Stimulated activated CD8-positive, alpha-beta memory T cell treated with anti-CD3 and anti-CD28 coated beads, Interleukin-15, amount 100 ng/mL, for 1 hour (primary cell): ENCODE measurements around the gene ASB18.
"Not testable (repeated sequence)": the region's sequence is repeated elsewhere in the genome, so short reads cannot be mapped to it uniquely, and the experiment has no call there.

ENCODE experiments used
- DNase-seq: peaks from one replicate; pipeline ENCODE4 v3.0.0-alpha.2; 2020; ENCODE audit warnings: low read depth

ASB18 gene

GRCh38 chr2:236286873-236287545 lies 22.8 kb upstream of the ASB18 start:
- no peak for DNase-seq

- DNase-seq = no peak
These were observed 20.0 kb upstream of the ASB18 start for GRCh38 chr2:236284208-236284607.

DNA sequence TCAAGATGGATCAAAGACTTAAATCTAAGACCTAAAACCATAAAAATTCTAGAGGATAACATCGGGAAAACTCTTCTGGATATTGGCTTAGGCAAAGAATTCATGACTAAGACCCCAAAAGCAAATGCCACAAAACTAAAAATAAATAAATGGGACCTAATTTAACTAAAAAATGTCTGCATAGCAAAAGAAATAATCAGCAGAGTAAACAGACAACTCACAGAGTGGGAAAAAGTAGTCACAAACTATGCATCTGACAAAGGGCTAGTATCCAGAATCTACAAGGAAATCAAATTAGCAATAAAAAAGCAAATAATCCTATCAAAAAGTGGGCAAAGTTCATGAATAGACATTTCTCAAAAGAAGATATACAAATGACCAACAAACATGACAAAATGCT lies 18.2 kb upstream of the ASB18 start:
- no peak for DNase-seq

GRCh38 chr2:236281423-236281822 lies 17.2 kb upstream of the ASB18 start:
- no peak for DNase-seq

DNA sequence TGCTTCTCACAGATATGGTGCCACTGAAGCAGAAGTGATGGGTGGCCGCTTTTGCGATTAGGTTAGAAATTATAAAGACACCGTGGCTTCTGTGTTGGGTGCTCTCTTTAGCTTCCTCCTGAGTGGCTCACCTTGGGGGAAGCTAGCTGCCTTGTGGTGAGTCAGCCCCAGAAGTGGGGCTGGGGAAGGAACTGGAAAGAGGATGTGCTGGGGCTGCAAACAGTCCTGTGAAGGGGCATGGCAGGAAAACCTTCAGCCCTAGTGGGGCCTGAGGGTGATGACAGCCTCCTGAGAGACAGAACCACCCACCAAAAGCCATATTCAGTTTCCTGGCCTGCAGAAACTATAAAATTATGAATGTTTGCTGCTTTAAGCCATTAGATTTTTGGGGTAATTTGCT lies 8.9 kb upstream of the ASB18 start:
- no peak for DNase-seq

DNA sequence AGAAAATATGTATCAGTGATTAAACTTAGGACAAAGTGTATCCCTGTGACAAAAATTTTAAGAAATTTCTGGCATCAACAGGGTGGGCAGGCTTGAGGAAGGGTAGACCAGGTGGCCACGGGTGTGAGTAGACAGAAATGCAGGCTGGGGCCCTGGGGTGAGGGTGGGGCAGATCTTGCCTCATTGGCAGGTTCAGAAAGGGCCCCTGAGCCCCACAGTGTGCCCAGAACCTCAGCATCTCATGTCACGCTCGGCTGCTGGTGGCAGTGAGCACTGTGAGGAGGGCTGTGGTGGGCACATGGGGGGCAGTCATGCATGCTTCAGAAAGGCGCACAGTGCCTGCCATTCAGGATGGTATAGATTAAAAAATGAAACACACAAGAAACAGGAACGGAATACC lies 7.6 kb upstream of the ASB18 start:
- no peak for DNase-seq

GRCh38 chr2:236269876-236270275 lies 5.7 kb upstream of the ASB18 start:
- DNase-seq = not testable (repeated sequence)

- no peak for DNase-seq
These were observed 1.5 kb upstream of the ASB18 start for GRCh38 chr2:236265675-236266074.

GRCh38 chr2:236262238-236262637 lies 2.0 kb downstream of the ASB18 start:
- DNase-seq = no peak

- no peak for DNase-seq
These were observed 2.8 kb downstream of the ASB18 start for GRCh38 chr2:236261452-236261851.

GRCh38 chr2:236259371-236259770 lies 4.8 kb downstream of the ASB18 start:
- no peak for DNase-seq

DNA sequence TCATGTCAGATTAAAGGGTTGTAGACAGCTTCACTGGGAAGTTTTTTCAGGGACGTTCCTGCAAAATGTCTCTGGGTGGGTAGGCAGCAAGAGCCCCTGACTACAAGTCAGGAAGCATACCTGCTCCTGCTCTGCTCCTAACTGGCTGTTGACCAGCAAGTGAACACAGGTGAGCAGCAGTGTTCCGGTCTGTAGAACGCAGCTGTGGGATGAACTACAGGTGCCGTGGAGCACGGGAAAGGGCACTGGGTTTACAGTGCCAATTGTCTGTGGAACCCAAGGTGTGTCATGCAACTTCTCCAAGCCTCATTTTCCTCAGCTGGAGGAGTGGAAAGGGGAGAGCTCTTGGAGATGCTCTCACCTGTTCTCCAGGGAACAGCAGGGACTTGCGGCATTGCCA lies 6.6 kb downstream of the ASB18 start:
- DNase-seq = no peak

- DNase-seq = no peak
These were observed 7.1 kb downstream of the ASB18 start for GRCh38 chr2:236257136-236257535.

DNA sequence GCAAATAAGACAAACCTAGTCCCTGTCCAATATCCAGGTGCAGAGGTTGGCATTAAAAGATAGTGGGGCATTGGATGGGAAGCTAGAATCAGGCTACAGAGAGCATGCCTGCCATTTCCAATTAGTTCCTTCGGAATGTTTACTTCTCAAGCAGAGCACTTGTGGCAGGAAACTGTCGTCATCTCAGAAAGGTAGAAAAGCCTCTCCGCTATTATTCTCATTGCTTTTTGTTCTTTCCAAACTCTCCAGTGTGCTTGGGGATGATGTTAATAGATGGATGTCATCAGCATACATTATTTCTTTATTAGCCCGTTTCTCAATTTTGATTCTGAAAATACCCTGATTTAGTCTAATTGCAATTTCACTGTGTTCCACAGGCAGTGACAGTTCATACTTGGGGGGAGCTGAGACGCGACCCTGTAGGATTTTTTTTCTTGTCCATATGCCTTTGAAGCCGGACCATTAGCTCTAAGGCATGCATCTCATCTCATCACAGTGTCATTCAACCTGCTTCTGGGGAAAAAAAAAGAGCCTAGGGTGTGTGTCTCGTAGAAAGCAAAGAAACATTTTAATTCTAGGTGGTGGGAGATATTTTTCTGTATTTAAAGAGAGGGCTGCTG lies 7.7 kb downstream of the ASB18 start:
- DNase-seq = no peak

DNA sequence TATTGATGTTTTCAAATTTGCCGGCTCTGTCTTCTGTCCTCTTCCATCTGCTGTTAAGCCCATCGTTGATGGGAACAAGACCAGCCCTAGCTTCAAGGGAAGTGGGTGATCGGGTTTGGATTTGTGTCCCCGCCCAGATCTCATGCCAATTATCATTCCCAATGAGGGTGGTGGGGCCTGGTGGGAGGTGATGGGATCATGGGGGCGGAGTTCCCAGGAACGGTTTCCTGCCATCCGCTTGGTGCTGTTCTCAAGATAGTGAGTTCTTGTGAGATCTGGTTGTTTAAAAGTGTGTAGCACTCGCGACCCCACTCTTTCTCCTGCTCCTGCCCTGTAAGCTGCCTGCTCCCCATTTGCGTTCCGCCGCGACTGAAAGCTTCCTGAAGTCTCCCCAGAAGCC lies 9.5 kb downstream of the ASB18 start:
- DNase-seq = no peak

DNA sequence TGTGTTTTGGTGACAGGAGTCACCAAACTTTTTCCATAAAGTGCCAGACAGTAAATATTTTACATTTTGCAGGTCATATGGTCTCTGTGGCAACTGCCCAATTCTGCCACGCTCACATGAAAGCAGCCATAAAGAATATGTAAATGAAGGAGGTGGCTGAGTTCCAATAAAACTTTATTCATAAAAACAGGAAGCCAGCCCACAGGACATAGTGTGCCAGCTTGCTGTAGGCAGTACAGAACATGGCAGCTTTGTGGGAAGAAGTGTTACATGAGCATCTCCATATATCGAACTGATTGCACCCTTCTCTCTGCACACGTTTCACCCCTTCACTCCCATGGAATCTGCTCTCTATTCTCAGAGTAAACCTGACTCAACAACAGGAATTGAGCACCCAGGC lies 10.2 kb downstream of the ASB18 start:
- no peak for DNase-seq

GRCh38 chr2:236252602-236253001 lies 11.6 kb downstream of the ASB18 start:
- DNase-seq = no peak

DNA sequence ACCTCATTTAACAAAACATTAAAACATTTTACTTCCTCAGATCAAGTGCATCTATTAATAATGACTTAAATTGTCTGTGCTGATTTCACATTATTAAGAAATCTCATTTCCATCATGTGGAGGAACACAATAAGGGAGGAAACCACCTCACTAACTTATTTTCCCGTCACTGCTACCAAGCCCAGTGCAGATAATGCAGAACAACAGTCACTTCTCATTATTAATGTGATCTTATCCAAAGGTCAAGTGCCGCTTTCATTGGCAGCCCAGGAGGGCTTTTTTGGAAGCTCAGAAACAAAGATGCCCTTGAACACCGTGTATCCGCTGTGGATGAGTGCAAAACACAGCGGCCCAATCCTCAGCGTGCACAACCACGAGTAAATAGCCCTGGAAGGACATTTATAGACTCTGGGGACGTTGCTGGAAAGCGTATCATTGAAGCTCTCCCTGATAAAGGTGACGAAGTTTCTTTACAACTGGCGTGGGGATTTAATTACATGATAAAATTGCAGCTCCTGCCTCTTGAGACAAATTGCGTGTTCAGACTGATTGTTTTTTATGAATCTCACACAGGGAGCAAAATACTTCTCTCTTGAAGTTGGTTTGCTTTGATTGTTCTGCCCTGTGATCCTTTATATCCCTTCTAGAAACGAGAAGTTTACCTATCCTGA lies 13.2 kb downstream of the ASB18 start:
- no peak for DNase-seq

- DNase-seq = no peak
These were observed 13.9 kb downstream of the ASB18 start for GRCh38 chr2:236250286-236250685.

- no peak for DNase-seq
These were observed 15.1 kb downstream of the ASB18 start for GRCh38 chr2:236249066-236249465.

DNA sequence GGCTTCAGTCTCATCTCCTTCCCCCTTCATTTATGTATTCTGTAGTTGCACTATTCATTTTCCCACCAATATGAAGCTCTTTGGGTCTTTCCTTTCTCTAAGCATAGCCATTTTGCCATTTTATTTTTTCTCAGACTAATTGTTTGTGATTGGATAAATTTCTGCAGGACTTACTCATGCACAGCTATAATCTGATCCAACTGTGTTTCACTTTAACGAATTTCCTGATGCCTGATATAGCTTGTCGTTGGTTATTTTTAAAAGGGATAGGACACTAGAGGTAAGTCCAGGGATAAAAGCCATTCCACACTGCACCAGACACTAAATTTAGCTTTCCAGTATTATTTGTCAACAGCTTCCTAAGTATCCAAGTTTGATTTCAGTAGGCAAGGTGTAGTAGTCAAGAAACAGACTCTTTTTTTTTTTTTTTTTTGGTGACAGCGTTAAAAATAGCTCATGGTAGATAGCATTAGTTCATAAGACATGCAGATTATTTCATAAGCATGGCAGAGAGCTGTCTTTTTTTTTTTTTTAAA lies 17.4 kb downstream of the ASB18 start:
- DNase-seq = no peak

GRCh38 chr2:236244256-236244655 lies 19.9 kb downstream of the ASB18 start:
- no peak for DNase-seq

- no peak for DNase-seq
These were observed 22.1 kb downstream of the ASB18 start for GRCh38 chr2:236242057-236242495.
